GM18870 (cell line): Measurements from ENCODE around the gene NDUFB8.
A peak's percentile ranks its signal among the peaks of the same experiment; 100 is the strongest.

Experiments used
- ATAC-seq: cut with Tn5 transposase; IDR thresholded peaks from one replicate; pipeline ENCODE4 v1.9.1; 2021; ENCODE audit warnings: moderate library complexity; ENCODE audit not compliant: unreplicated experiment

The NDUFB8 gene

DNA sequence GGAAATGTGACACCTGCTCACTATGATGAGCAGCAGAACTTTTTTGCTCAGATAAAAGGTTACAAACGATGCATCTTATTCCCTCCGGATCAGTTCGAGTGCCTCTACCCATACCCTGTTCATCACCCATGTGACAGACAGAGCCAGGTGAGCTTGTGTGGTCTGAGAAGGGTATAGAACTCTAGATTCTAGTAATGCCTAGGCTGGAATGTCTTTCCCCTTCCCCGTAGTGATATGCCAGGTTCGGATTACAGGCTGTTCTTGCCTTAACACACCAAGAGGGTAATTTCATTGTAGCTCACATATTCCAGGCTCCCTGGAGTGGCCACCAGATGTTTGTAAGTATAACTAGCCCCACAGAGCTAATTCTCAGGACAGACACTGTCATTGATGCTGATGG is 15.3 kb upstream of the NDUFB8 start:
- no peak for ATAC-seq

DNA sequence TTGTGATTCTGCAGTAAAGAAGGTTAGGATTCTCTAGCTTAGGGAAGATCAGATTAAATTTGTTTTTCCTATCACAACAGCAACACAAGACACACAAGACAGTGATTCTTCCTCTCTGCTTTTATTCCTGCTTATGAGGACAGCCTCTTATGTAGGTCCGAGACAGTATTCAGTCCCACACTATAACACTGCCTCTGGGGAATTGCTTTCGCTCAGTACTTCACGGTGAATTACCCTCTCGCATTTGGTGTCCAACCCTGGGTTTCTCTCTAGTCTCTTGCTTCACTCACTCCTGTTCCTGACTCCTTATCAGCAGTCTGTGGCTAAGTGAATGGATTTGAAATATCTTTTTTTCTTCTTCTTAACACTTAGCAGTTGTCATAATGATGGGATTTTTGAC is 7.8 kb upstream of the NDUFB8 start:
- no peak for ATAC-seq

DNA sequence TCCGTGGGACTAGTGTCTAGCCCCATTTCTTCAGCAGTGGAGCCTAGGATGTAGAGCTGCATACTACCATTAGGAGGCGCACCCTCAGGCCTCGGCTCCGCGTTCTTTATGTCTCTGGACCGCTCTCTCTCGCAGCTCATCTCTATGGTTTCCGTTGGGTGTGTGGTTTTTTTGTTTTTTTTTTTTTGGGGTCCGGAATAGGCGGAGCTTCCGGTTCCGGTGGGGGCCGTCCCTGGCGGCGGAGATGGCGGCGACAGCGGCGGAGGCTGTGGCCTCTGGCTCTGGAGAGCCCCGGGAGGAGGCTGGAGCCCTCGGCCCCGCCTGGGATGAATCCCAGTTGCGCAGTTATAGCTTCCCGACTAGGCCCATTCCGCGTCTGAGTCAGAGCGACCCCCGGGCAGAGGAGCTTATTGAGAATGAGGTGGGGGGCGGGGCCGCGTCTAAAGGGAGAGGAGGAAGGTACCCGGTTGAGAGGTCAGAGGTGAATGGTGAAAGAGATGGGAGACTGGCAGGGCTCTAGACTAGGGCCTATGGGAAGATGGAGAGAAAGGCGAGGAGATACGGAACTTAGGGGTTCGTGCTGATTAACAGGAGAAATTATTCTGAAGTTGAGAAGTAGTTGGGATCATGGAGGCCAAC is 6.2 kb upstream of the NDUFB8 start, which contains the start of gene HIF1AN:
Gene HIF1AN, plus strand, starts transcription at position 229 of the 639 bp plus-strand sequence. Its CDS starts 16 bp downstream, at position 245.
- ATAC-seq, result peak; percentile 94

DNA sequence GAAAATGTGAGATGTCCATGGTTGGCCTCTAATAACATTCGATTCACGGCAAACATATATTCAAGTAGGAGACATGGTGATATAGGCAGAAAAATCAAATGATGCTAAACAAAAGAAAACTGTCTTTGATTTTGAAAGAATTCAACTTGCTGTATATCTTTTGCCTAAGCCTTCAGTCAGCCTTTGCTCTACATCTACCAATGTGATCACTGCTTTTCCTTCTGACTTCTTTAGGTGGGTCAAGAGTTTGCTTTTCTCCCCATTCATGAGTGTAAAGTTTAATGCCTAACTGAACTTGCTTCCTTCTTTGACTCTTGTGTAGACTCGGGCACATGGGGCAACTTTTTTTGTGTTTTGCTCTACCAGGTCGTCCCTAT is 5.7 kb upstream of the NDUFB8 start:
- ATAC-seq, result peak; percentile 17

DNA sequence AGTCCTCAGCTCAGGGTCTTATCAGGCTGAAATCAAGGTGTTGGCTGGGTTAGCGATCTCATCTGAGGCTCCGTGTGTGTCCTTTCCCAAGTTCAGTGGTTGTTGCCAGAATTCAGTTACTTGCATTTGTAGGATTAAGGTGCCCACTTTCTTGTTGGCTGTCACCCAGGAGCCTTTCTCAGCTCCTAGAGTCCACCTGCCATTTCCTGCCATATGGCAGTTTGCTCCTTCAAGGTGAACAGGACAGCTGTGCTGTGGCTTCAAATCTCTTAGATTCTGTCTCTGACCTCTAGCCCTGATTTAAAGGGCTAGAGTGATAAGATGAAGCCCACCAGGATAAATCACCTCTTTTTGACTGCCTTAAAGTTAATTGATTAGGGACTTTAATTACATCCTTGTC is 5.1 kb upstream of the NDUFB8 start:
- ATAC-seq, result no peak

DNA sequence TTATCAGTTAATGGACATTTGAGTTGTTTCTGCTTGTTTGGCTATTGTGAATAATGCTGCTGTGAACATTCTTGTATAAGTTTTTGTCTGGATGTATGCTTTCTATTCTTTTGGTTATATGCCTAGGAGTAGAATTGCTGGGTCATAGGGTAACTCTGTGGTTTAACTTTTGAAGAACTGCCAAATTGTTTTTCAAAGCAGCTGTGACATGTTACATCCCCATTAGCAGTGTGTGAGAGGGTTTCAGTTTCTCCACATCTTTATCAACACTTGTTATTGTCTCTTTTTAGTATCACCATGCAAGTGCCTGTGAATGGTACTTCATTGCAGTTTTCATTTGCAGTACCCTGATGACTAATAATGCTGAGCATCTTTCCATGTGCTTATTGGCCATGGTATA is 2.1 kb upstream of the NDUFB8 start:
- ATAC-seq, result no peak

DNA sequence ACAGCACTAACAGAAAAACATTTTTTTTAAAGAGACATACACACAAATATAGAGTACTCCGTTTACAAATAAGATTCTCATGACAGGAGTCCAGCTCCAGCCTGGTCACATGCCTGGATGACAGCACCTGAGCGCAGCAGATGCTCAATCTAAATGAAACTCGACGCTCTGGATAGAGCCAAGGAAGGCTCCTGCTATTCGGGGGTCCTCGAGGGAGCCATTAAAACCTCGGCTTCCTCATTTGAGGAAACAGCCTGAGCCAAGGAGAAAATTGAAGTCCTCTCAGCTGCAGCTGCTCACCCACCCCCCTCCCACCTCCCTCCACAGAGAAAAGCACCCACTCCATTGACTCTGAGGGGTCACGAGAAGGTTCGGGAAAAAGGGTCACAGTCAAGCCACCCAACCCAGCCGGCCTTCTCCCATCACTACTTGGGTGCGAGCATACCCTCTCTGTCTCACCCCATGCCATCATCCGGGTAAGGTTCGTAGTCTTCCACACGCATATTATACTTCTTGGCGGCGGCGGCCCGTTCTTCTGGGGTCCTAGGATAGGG is 673 bp downstream of the NDUFB8 start:
- ATAC-seq, result no peak

DNA sequence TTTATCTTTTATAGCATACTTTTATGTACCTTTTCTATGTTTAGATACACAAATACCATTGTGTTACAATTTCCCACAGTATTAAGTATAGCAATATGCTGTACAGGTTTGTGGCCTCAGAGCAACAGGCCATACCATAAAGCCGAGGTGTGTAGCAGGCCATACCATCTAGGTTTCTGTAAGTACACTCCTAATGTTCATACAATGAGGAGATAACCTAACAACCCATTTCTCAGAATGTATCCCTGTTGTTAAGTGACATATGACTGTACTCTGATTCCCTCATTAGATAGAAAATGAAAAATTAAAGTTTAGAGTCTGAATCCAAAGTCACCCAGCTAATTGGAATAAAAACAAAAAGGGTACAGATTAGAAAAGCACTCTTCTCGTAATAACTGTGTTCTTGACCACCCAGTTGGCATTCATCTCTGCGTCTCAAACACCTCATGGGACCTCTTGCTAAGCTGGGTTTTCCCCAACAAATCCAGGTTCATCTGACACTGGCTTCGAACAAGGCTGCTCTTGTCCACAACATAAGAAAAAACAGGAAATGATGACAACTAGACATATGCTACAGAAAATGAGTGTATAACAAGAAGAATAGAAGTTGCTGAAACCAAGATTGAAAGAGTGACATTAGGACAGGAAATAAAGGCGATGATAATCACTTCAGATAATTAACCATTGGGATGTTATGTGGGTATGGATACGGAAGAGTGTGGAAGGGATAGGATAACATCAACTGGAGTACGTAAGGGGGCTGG is 1.4 kb downstream of the NDUFB8 start:
- ATAC-seq, result no peak

DNA sequence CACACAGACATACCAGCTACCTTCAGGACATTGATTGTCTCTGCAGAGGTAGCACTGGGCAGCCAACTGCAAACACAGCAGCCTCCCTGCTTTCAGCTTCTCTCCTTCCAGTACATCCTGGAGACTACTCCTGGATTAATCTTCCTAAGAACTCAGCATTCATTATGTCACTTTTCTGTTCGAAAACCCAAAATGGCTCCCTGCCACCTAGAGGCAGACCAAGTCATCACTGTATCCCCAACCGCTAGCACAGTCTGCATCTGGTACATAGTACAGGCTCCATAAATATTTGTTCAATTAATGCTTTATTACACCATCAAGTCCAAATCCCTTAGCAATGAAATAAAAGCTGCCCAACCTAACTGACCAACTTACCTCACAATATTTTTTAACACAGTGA is 5.0 kb downstream of the NDUFB8 start:
- no peak for ATAC-seq

DNA sequence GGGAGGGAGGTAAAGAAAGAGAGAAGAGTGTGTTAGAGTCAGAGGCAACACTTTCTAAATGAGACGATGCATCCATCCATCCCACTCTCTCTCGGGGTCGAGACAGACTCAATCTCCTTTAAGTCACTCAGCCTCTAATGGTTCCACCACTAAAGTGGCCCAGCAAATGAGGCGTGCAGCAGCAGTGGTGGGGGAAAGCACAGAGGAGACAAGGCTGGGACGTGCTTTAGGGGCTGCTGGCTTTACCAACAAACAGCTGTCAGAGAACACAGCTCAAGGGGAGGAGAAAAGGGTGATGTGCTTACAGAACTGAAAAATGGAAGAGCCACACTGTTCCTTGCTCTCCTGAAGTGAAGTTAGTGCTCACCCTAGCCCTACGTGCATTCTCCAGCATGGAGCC is 5.5 kb downstream of the NDUFB8 start:
- no peak for ATAC-seq

DNA sequence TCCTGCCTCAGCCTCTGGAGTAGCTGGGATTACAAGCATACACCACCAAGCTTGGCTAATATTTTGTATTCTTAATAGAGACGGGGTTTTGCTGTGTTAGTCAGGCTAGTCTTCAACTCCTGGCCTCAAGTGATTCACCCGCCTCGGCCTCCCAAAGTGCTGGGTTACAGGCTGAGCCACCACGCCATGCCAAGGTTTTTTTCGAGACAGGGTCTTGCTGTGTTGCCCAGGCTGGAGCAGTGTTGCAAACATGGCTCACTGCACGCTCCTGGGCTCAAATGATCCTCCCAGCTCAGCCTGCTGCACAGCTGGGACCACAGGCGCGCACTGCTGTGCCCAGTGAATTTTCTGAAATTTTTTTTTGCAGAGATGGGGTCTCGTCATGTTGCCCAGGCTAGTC is 6.7 kb downstream of the NDUFB8 start:
- ATAC-seq, result no peak

DNA sequence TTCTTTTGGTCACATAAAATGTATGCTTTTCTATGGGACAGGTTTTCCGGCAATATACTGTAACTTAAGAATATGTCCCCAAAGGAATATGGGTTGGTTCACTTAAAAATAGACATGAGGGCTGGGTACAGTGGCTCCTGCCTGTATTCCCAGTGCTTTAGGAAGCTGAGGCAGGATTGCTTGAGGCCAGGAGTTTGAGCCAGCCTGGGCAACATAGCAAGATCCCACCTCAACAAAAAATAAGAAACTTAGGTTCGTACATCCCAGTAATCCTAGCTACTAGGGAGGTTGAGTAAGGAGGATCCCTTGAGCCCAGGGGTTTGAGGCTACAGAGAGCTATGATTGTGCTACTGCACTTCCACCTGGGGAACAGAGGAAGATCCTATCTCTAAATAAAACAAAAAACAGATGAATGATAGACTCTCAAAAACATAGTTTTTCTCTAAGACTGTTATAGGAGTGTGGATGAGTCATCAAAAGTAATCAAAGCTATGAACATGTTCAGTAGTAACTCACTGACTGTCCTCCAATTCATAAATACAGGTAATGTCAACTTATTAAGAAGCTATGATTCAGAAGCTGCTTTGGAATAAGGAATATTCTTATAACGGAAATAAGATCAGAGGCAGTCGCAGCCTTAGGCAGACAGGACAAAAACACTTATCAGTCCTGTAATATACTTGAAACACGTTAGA is 7.4 kb downstream of the NDUFB8 start:
- no peak for ATAC-seq

DNA sequence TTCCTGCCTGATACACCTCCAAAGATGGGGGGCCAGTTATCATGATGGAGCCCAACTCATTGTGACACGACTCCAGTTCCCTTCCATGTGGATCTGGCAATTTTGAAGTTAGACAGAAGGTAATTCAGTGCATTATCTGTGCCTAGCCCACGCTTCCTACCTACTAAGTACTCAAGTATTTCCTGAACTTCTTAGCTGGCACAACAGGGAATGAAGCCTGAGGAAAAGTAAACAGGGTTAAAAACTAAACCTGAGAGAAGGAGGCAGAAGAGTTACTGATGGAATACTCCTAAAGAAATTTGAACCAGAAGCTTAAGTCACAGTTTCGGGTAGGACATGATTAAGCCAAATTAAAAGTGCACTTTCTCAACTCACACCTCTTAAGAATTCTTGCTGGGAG is 8.9 kb downstream of the NDUFB8 start:
- ATAC-seq, result no peak

DNA sequence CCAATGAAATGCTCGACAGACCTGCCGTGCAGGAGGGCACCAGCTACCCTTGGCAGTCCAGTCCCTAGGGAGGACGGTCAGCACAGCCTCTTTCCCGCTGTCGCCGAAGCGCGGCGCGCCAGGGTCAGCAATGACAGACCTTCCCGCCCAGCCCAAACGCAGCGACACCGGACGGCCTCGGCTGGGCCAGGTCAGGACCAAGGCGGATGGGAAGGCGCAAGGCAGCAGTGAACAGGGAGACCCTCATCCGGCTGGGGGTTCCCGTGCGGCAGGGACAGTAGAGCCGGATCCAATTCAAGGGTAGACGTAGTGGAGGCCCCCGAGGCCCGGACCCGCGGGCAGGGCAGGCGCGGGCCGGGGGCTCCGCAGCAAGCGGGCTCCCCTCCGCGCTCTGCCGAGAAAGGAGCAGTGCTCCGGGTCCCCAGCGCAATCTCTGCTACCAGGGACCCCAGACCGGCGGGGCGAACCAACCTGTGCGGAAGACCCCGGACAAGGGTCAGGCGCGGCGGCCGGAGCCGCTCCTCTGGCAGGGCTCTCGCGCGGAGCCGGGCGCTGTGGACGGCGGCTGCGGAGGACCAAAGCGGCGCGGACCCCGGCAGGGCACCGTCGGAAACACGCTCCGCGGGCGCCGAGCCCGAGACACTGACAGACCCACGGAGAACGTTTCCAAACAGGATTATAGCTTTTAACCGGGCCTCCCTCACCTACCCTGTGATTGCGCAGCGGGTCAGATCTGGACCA is 10.2 kb downstream of the NDUFB8 start, which contains the start of gene SEC31B:
Gene SEC31B, minus strand, starts transcription at position 551 of the 741 bp plus-strand sequence. CDS start 2,909 bp downstream, outside the sequence.
- ATAC-seq, result no peak

DNA sequence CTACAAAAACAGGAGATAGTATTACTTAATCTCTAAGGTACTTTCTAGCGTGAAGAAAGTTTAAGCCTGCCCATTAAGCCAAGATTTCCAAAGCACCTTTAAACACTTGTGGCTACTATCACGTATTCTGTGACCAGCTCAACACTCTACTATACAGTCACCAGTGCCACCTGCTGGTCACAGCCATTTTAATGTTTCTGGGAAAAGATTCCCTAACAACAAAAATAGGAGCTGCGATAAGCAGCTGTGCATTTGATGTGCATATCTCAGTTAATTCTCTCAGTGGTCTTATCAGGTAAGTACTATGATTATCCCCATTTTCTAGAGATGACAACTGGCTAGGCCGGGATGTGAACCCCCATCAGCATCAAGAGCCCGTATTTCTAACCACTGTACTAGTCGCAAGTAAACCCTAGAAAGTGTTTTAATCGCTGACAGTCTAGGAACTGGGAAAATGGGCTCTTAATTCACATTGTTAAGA is 10.9 kb downstream of the NDUFB8 start:
- no peak for ATAC-seq

DNA sequence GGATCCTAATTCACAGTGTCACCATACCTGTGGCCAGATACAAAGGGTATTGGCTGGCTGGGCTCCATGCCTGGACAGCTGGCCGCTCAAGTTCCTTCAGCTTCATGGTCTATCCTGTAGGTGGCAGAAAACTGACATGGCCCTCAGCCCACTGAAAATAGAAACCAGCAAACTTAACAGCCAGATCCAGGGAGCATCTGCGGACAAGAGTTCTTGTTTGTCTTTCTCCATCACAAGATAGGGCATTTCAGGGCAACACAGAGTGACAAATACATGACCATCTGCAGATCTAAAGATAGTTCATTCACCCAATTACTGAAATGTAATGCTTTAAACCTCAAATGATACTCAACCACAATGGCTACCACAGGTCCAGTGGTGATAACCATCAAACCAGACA is 12.8 kb downstream of the NDUFB8 start:
- no peak for ATAC-seq

DNA sequence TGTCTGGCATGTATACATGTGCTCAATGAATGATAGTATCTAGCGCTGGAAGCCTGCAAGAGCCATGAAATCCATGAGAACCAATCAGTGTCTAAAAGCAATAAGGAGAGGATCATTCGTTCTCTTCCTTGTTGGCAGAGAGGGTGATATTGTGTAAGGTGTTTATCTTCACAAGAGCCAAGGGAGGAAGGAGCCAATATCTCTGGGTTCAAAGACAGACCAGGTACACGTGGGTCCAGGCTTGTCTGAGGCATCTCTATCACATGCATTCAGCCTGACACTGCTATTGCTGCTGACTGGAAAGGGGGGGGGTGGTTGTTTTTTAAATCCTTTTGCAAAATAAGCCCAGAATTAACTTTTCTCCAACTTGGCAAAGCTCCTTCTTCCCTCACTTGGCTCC is 14.1 kb downstream of the NDUFB8 start:
- no peak for ATAC-seq

DNA sequence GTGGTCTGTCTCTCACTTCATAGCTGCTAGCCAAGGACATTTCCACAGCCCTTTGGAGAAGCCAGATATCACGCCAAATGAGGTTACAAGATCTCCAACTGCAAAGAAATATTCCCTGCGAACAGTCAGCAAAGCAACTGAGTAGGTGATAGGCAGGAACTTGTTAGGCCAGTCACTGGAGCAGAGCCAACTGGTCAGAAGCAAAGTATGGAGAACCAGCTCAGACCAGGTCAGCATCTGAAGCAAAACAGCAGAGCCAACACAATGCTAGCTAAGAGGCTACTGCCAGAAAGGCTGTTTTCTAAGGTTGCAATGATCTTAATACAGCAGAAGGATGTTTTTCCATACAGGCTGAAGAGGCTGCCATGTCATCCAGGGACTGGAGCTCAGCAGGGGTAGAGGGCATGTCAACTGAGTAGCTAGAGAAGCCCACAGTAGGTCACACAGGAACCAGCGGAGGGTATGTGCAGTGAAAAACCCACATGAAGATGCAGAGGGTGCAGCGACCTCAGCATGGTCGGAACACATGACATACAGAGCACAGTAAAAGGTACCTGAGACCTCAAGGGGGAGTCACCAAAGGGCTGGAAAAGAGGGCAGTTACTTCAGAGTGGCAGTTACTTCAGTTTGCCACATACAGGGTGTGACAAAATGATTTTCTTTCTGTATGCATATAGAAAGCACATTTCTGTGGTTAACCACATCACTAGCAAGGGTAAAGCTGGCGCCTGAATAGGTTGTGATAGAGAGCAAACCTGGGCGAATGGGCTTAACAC is 18.9 kb downstream of the NDUFB8 start:
- no peak for ATAC-seq

DNA sequence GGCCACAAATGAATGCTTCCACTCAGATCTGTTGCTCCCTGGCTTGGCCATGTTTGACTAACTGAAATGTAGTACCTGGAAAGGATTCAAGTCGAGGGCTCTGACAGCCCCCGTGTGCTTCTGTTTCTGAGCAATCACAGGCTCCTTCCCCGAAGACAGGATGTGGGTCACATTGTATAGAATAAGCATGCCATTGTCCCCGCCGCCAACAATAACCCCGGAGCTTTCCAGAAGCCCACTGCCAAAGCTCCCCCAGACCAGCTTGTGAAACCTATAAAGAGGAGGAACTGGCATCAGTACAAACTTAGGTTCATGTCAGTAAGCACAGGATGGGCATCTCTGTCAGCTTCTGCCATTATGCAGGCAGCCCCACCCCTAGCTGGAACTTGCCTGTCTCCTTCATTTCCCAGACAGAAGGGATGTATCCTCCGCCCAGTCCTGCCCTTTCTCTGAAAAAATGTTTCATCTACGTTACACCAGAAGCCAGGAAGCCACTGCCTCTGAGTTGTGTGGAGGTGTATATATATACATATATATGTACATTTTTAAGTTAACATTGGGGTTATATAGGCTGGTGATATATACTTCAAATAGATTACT is 20.3 kb downstream of the NDUFB8 start:
- ATAC-seq, result no peak

DNA sequence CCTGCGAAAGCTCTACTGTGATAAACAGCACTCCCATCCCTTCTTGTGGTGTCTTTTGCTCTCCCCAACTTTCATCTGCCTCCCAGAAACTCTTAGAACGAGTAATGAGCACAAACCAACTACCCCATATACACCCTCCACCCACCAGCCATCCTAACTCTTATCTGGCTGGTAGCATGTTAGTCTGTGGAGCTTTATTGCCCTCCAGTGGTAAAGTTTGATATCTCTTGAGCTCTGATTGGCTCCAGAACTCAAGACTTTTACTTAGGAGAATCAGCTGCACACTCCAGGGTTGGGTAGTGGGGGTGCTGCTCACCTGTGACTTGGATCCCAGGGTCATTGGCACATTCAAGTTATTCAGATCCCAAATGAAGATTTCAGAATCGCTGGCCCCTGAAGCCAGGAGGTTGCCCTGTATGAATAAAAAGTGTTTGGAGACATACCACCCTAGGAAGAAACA is 20.9 kb downstream of the NDUFB8 start:
- no peak for ATAC-seq
